B cell (primary cell): ENCODE data around the gene CATSPERD.

ENCODE experiments used
- EZH2 ChIP-seq: IDR thresholded peaks from 2 replicates; pipeline ENCODE4 v1.6.1; 2012; ENCODE audit warnings: borderline replicate concordance, low read depth, mild to moderate bottlenecking, moderate library complexity, low read length; ENCODE audit not compliant: insufficient read depth, poor library complexity, severe bottlenecking
- TF ChIP-seq, protein P1 (sequence below): fragments of 200-600 bp; IDR thresholded peaks from one replicate; pipeline ENCODE4 v1.8.0; 2022; ENCODE audit warnings: antibody characterized with exemption, mild to moderate bottlenecking

DNA sequence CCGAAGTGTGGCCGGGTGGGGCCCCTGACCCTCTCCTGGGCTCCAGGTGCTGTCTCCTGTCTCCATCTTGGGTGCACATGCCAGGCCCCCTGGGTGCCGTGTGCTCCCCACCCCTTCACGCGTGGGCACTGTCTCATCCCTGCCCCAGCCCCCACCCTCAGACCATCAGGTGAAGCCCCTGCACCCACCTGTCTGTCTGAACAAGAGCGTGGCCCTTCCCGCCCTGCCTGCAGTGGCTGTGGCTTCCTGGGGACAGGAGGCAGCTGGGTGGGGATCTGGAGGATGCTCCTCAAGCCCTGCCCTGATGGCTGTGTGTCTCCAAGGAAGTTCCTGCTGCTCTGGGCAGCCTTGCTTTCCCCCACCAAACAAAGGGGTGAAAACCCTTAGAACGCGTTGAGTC, 61.9 kb downstream of the CATSPERD start:
- TF ChIP-seq, protein P1, sequence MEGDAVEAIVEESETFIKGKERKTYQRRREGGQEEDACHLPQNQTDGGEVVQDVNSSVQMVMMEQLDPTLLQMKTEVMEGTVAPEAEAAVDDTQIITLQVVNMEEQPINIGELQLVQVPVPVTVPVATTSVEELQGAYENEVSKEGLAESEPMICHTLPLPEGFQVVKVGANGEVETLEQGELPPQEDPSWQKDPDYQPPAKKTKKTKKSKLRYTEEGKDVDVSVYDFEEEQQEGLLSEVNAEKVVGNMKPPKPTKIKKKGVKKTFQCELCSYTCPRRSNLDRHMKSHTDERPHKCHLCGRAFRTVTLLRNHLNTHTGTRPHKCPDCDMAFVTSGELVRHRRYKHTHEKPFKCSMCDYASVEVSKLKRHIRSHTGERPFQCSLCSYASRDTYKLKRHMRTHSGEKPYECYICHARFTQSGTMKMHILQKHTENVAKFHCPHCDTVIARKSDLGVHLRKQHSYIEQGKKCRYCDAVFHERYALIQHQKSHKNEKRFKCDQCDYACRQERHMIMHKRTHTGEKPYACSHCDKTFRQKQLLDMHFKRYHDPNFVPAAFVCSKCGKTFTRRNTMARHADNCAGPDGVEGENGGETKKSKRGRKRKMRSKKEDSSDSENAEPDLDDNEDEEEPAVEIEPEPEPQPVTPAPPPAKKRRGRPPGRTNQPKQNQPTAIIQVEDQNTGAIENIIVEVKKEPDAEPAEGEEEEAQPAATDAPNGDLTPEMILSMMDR: no peak
- TF ChIP-seq EZH2: no peak
